B cell (primary cell): ENCODE measurements around the gene MFSD11.
"Not testable (repeated sequence)": the region's sequence is repeated elsewhere in the genome, so short reads cannot be mapped to it uniquely, and the experiment has no call there.

Source experiments
- CTCF ChIP-seq: fragments of 200-600 bp; IDR thresholded peaks from one replicate; pipeline ENCODE4 v1.8.0; 2022; ENCODE audit warnings: antibody characterized with exemption, mild to moderate bottlenecking
- EZH2 ChIP-seq: IDR thresholded peaks from 2 replicates; pipeline ENCODE4 v1.6.1; 2012; ENCODE audit warnings: borderline replicate concordance, low read depth, mild to moderate bottlenecking, moderate library complexity, low read length; ENCODE audit not compliant: insufficient read depth, poor library complexity, severe bottlenecking

- TF ChIP-seq CTCF, EZH2: not testable (repeated sequence)
Observed at GRCh38 chr17:76712321-76712720, 25.6 kb upstream of the MFSD11 start.
